ENCODE measurements around the gene LEMD2.

The LEMD2 gene

GRCh38 chr6:33791620-33792019 is 2.7 kb upstream of the LEMD2 start:
- DNase-seq = no peak

DNA sequence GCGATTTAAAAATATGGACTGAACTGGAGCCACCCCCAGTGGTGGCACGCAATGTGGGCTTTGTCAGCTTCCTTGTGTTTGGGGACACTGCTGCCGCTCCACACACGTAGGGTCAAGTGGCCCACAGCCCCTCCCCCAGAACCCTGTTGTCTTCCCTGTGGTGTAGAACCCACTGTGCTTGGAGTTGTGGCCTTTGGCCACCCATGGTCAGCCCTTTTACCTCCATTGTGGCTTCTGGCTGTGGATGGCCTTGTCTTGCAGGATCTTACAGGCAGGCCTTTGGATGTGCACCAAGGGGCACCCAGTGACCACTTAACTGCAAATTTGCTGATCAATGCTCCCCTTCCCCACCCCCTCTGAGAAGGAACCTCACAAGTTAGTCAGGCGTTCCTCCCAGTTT is 2.0 kb upstream of the LEMD2 start:
- no peak for DNase-seq

DNA sequence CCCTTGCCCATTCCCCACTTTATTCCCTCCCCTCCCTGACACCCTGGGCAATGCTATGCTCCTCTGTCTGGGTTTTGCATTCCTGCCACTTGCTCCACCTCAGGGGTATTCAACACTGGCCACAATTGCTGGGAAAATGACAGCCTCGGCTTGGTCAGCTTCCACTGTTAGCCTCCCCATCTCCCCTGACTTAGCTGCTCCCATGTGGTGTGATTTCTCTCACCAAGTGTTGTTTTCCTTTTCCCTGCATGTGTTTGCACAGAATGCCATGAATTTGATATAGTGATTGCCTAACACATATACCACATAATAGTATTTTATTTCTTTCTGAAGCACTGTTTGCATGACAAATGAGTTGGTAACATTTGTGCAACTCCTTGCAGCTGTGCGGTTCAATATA is 1.4 kb upstream of the LEMD2 start:
- no peak for DNase-seq

- no peak for DNase-seq
Measured at GRCh38 chr6:33789550-33789895, 593 bp upstream of the LEMD2 start.

DNA sequence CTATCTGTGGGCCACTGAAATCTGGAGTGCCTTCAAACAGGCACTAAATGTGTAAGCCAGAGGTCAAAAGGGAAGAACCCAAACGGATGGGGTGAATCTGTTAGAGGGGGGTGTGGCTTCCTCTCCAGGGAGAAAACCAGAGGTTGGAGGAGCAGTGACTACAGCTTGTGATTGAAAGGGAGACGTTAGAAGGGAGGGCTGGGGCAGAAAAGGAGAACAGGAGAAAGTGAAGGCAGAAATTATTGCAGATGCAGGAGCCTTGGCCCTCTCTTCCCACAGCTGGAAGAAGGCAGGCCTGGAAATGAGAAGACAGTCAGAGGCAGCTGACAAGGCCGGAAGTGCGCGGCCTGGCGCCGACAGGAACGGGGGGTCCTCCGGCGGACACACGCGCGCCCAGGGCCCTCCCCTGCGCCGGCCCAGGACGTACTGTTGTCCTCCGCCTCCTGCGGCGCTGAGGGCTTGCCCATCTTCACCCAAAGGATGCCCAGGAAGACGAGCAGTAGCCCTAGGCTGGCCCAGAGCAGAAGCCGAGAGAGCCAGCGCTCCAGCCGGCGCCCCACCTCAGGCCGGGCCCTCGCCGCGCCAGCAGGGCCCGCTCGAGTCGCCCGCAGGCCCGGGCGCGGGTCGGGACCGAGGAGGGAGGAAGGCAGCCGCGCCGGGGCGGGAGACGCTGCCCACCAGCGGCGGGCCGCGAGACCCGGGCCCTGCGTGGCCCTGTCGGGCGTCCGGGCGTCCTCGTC is 806 bp downstream of the LEMD2 start:
- DNase-seq = peak; percentile 69

- peak; percentile 33 for DNase-seq
Measured at GRCh38 chr6:33787346-33787953, 1.5 kb downstream of the LEMD2 start.

GRCh38 chr6:33786736-33787135 is 2.2 kb downstream of the LEMD2 start:
- DNase-seq = no peak

DNA sequence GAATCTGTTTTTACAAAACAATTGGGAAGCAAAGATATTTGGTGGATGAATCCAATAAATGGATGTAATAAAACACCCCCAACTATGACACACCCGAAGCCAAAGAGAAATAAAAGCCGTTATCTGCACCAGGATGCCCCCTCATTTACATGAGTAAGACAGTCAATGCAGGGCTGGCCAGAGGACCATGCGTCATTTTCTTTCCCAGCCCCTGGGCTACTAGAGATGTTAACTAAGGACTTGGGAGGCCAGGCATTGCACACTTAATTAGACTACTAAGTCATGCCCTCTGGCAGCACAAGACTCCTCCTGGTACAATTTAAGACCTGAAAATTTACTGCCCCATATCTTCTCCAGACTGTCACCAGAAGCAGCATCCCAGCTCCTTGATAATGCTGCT is 3.2 kb downstream of the LEMD2 start:
- DNase-seq = no peak

DNA sequence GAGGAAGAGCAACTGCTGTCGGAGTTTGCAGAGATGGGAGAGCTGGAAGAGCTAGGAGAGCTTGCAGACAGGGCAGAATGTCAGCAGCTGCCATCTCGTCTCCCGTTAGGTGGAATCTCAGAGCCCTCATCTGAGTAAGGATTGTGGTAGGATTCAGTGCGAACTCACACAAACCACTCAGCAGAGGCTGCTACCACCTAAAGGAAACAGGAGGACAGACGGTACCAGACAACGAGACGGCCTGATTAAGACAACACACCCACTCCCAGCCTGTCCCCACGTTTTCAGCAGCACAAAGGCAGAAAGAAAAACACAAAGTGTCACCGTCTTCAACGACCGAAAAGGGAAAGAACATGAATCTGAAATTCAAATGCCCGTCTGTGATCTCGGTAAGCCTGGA is 4.1 kb downstream of the LEMD2 start:
- DNase-seq = no peak

DNA sequence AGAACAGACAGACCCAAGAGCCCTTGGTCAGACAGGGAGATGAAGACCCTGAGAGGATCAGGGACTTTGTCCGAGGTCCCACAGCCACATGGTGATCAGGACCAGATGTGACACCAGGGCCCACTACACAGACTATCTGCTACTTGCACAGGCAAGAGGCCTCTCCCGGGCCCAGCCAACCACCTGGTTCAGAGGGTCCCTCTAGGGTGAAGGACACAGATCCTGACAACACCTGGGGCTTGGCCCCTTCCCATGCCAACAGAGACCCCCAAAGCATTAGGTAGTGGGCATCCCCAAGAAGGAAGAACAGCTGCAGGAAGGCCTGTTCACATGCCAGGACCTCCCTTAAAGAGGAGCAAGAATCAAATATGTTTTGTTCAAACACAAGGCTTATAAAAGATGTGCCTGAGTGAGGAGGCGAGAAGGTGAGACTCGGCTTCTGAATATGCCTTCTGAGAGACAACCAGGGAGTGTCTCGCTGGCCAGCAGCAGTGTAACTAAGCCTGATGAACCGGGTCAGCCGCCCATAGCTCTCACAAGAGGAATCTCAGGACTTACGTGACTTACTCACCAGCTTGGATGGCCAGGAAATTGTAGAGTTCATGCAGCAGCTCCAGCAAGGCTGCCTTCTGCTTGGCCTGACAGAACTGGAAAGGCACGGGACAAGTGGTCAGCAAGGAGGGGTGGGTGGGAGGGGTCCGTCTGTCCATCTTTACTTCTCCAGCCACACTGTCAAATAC is 5.0 kb downstream of the LEMD2 start:
- no peak for DNase-seq

DNA sequence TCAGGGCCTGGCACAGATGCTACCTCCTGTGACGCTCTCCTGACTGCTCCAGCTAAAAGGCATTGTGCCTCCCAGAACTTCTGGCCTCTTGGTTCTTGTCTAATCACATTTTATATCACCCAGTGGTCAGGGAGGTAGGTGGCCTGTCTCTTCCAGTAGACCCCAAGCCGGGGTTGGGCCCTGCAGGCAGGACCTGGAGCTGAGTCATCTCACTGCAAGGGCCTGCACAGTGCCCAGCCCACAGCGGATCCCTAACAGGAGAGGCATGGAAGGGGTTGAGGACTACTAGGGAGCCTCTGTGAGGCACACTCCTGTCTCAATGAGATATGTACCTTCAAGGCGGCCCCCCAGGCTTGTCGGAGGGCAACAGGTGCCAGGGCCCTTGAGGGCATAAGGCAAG is 6.4 kb downstream of the LEMD2 start:
- no peak for DNase-seq

- DNase-seq = peak; percentile 61
Measured at GRCh38 chr6:33781131-33781975, 7.6 kb downstream of the LEMD2 start.

DNA sequence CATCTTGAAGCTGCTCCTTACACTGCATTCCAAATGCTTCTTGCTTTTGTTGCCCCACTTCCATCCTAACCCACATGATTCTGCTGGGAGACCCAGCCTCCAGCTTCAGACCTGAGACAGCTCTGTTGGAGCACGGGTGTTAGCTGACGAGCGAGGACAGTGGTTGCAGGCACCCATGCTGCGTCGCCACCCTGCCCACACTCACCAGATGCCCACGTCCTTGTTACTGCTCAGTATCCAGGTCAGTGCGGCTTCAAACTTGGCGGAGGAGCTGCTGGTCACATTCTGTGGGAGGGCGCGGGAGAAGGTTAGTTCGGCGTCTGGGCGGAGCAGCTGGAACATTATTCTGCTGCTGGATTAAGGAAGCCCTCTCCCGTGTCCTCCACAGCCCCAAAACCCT is 9.0 kb downstream of the LEMD2 start:
- no peak for DNase-seq

GRCh38 chr6:33779290-33779689 is 9.6 kb downstream of the LEMD2 start:
- DNase-seq = no peak

GRCh38 chr6:33778444-33779121 is 10.3 kb downstream of the LEMD2 start:
- no peak for DNase-seq

GRCh38 chr6:33777398-33778388 is 11.2 kb downstream of the LEMD2 start:
- no peak for DNase-seq

DNA sequence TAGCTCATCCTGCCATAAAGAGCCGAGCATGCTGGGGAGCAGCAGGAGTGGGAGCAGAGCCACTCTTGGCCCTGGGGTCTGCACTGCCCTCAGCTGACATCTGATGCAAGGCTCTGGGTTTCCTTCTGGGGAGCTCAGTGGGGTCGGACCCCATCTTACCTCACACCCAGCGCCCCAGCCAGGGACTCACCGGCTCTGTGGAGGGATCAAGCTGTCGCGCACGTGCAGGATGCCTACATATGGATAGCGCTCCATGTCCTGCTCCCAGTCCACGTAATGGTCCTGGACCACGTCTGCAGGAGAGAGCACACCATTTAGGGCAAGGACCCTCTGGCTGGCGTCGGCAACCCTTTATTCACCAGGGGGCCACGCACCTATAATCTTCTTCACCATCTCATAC is 12.2 kb downstream of the LEMD2 start:
- no peak for DNase-seq

DNA sequence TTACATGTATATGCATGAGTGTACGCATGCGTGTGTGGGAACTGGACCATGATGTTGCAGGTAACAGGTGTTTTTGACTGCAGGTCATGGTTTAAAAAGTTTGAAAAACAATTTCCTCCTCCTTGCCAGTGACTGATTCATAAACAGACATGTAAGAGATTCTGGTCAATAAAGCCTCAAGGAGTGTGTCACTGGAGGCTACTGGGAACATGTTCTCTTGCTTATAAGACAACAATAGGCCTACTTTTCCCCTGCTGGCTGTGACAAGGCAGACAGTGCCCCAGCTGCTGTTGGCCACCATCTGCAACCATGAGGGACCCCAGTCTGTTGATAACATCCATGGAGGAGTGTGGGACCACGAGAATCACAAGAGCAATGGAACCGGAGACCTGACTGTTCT is 12.7 kb downstream of the LEMD2 start:
- no peak for DNase-seq

DNA sequence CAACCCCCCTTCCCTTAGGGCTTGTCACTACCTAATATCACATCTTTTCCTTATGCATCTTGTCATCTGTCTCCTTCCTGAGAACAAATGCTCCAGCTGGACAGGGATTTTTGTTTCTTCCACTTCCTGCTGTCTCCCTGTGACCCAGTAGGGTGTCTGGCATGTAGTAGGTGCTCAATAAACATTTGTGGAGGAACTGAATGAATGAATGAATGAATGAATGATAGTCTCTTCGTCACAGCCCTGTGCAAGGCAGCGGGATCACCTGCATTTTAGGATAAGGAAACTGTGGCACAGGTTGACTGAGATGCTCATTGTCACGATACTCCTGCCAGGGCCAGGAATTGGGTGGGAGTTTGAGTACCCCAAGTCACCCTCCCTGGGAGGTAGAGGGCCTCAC is 14.2 kb downstream of the LEMD2 start:
- DNase-seq = no peak

- no peak for DNase-seq
Measured at GRCh38 chr6:33772902-33773472, 15.9 kb downstream of the LEMD2 start.

All from fibroblast of upper back skin (primary cell).